ENCODE measurements around the gene C17orf107.

- TF ChIP-seq CTCF (IDR thresholded peaks at IDR 0.05) = no peak
- no peak for TF ChIP-seq POLR2A (IDR thresholded peaks at IDR 0.05)
These were observed 46.1 kb upstream of the C17orf107 start for GRCh38 chr17:4853208-4853671.
